HEK293 (cell line): Measurements from ENCODE around the gene CLDN34.

ENCODE experiments used
- CTCF ChIA-PET: fragments of 350-600 bp; formaldehyde crosslinking; extraction: SDS; loops from one replicate; lab custom pipeline; 2021; ENCODE audit warnings: antibody characterized with exemption; lab: Yijun Ruan, JAX
- POLR2A ChIA-PET: fragments of 300-600 bp; formaldehyde crosslinking; extraction: SDS; loops from one replicate; lab custom pipeline; 2020; ENCODE audit warnings: antibody characterized with exemption, inconsistent platforms; lab: Yijun Ruan, JAX
- H3K27ac ChIP-seq: fragments of 200-500 bp; sonication (Bioruptor generic); 2 replicates; pipeline ENCODE4 v1.5.1; 2014; ENCODE audit warnings: low read depth, low read length, control low read depth, inconsistent platforms; ENCODE audit errors: extremely low read depth
- H3K36me3 ChIP-seq, 2 experiments: fragments of 200-500 bp in 1 of 2; sonication (Bioruptor generic) in 1 of 2; 1 replicate in 1 of 2; 2 replicates in 1 of 2; pipeline ENCODE4 v1.5.1; 2014 to 2017; ENCODE audit warnings: inconsistent platforms in 2 of 2, low read length in 2 of 2; ENCODE audit not compliant: control insufficient read depth in 2 of 2, insufficient read depth in 1 of 2
- H3K4me1 ChIP-seq: fragments of 200-500 bp; sonication (Bioruptor generic); 2 replicates; pipeline ENCODE4 v1.5.1; 2014; ENCODE audit warnings: mild to moderate bottlenecking, low read length, inconsistent platforms; ENCODE audit not compliant: control insufficient read depth, insufficient read depth
- H3K4me3 ChIP-seq: 2 replicates; pipeline ENCODE4 v1.5.1; 2011; ENCODE audit warnings: low read depth, mild to moderate bottlenecking, control low read depth, low read length, moderate library complexity
- H3K9me3 ChIP-seq: fragments of 200-500 bp; sonication (Bioruptor generic); 2 replicates; pipeline ENCODE4 v1.5.1; 2014; ENCODE audit warnings: low read depth, low read length, inconsistent platforms; ENCODE audit not compliant: control insufficient read depth, insufficient read depth
- BCL6B ChIP-seq: fragments of 450-650 bp; formaldehyde crosslinking; IDR thresholded peaks from 2 replicates; pipeline ENCODE4 v1.5.1; 2017; ENCODE audit warnings: missing biosample characterization, missing genetic modification characterization
- PATZ1 ChIP-seq: fragments of 450-650 bp; formaldehyde crosslinking; IDR thresholded peaks from 2 replicates; pipeline ENCODE4 v1.5.1; 2016; ENCODE audit warnings: missing biosample characterization, missing genetic modification characterization
- RBAK ChIP-seq: fragments of 450-650 bp; formaldehyde crosslinking; IDR thresholded peaks from 2 replicates; pipeline ENCODE4 v1.5.1; 2016; ENCODE audit warnings: missing biosample characterization, missing genetic modification characterization
- ZFP69B ChIP-seq: fragments of 450-650 bp; formaldehyde crosslinking; IDR thresholded peaks from 2 replicates; pipeline ENCODE4 v1.5.1; 2016; ENCODE audit warnings: missing biosample characterization, missing genetic modification characterization
- ZNF18 ChIP-seq: fragments of 450-650 bp; formaldehyde crosslinking; IDR thresholded peaks from 2 replicates; pipeline ENCODE4 v1.5.1; 2016; ENCODE audit warnings: missing biosample characterization, missing genetic modification characterization
- ZNF202 ChIP-seq: fragments of 450-650 bp; formaldehyde crosslinking; IDR thresholded peaks from 2 replicates; pipeline ENCODE4 v1.5.1; 2016; ENCODE audit warnings: missing biosample characterization, missing genetic modification characterization, borderline replicate concordance
- ZNF394 ChIP-seq: fragments of 450-650 bp; formaldehyde crosslinking; IDR thresholded peaks from 2 replicates; pipeline ENCODE4 v1.5.1; 2016; ENCODE audit warnings: missing biosample characterization, missing genetic modification characterization, mild to moderate bottlenecking, moderate library complexity, borderline replicate concordance
- ZNF423 ChIP-seq: fragments of 450-650 bp; formaldehyde crosslinking; IDR thresholded peaks from 2 replicates; pipeline ENCODE4 v1.5.1; 2016; ENCODE audit warnings: missing biosample characterization, missing genetic modification characterization
- ZNF473 ChIP-seq: fragments of 450-650 bp; formaldehyde crosslinking; IDR thresholded peaks from 2 replicates; pipeline ENCODE4 v1.5.1; 2017; ENCODE audit warnings: missing biosample characterization, missing genetic modification characterization
- ZNF514 ChIP-seq: fragments of 450-650 bp; formaldehyde crosslinking; IDR thresholded peaks from 2 replicates; pipeline ENCODE4 v1.5.1; 2016; ENCODE audit warnings: missing biosample characterization, missing genetic modification characterization
- ZNF654 ChIP-seq: fragments of 450-650 bp; formaldehyde crosslinking; IDR thresholded peaks from 2 replicates; pipeline ENCODE4 v1.5.1; 2016; ENCODE audit warnings: low read depth, missing biosample characterization, missing genetic modification characterization
- ZNF692 ChIP-seq: fragments of 450-650 bp; formaldehyde crosslinking; IDR thresholded peaks from 2 replicates; pipeline ENCODE4 v1.5.1; 2016; ENCODE audit warnings: missing biosample characterization, missing genetic modification characterization
- ZNF701 ChIP-seq: fragments of 450-650 bp; formaldehyde crosslinking; IDR thresholded peaks from 2 replicates; pipeline ENCODE4 v1.5.1; 2016; ENCODE audit warnings: missing biosample characterization, missing genetic modification characterization
- ZNF785 ChIP-seq: fragments of 450-650 bp; formaldehyde crosslinking; IDR thresholded peaks from 2 replicates; pipeline ENCODE4 v1.5.1; 2016; ENCODE audit warnings: missing biosample characterization, missing genetic modification characterization
- ZSCAN30 ChIP-seq: fragments of 450-650 bp; IDR thresholded peaks from 2 replicates; pipeline ENCODE4 v1.5.1; 2018; ENCODE audit warnings: missing biosample characterization, mild to moderate bottlenecking, missing genetic modification characterization, moderate library complexity
- TF ChIP-seq, protein P1 (sequence below): fragments of 450-650 bp; formaldehyde crosslinking; IDR thresholded peaks from 2 replicates; pipeline ENCODE4 v1.5.1; 2016; ENCODE audit warnings: missing biosample characterization, missing genetic modification characterization
- TF ChIP-seq, protein P2 (sequence below): fragments of 450-650 bp; formaldehyde crosslinking; IDR thresholded peaks from 2 replicates; pipeline ENCODE4 v1.5.1; 2016; ENCODE audit warnings: missing biosample characterization, missing genetic modification characterization
- TF ChIP-seq, protein P3 (sequence below): sonication (generic); formaldehyde crosslinking; IDR thresholded peaks from 2 replicates; pipeline ENCODE4 v1.8.1; 2022; ENCODE audit warnings: mild to moderate bottlenecking, moderate library complexity, missing genetic modification reagents
- TF ChIP-seq, protein P4 (sequence below): fragments of 450-650 bp; formaldehyde crosslinking; IDR thresholded peaks from 2 replicates; pipeline ENCODE4 v1.5.1; 2017; ENCODE audit warnings: missing biosample characterization, missing genetic modification characterization

CLDN34 gene

DNA sequence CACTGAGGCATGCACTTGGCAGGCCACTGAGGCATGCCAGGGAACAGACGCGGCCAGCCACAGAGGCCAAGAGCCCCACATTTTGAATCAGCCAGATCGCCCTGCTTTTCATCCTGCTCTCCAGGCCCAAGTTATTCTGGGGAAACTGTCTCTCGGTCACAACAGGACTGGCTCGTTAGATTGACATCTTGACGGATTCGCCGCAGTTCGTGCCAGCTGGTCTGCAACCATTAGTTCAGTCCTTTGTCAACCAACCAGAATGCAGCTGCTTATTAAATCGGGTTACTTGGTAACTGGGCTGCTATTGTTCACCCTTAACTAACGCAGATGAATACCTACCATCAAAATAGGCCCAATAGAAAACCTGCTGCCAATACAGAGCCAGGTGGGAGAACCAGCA, 16.7 kb downstream of the CLDN34 start:
- Histone ChIP-seq H3K36me3 (no peaks in the 10 kb centered on the region), H3K9me3 (no peaks in the 10 kb centered on the region), H3K4me1 (no peaks in the 10 kb centered on the region), H3K27ac (no peak overlapping the region), H3K4me3 (no peak overlapping the region)
- TF ChIP-seq ZFP69B (no peak), RBAK (tag by site-specific recombination) (no peak)
- ChIA-PET POLR2A (no interaction called here), CTCF (interaction anchor here (1.8 kb wide), 1 partner anchor 135 kb away, joined by 9 read pairs; no protein-coding TSS in a partner anchor)

- Histone ChIP-seq H3K4me3 (no peak overlapping the region), H3K36me3 (no peaks in the 10 kb centered on the region), H3K27ac (no peak overlapping the region), H3K9me3 (no peaks in the 10 kb centered on the region), H3K4me1 (no peaks in the 10 kb centered on the region)
- CTCF ChIA-PET, result interaction anchor here (0.6 to 0.9 kb wide), 2 partner anchors 130 to 1020 kb away, joined by 4 to 6 read pairs; no protein-coding TSS in a partner anchor
- POLR2A ChIA-PET, result no interaction called here
- TF ChIP-seq ZNF394 (tag by site-specific recombination), result no peak
- TF ChIP-seq ZNF701, result no peak
- TF ChIP-seq ZNF692 (tag by site-specific recombination), result no peak
- no peak for TF ChIP-seq ZSCAN30
- no peak for TF ChIP-seq ZNF785
- no peak for TF ChIP-seq ZNF202 (tag by site-specific recombination)
- TF ChIP-seq ZFP69B, result no peak
- no peak for TF ChIP-seq PATZ1
- no peak for TF ChIP-seq ZNF423 (tag by site-specific recombination)
- TF ChIP-seq ZNF473 (tag by site-specific recombination), result no peak
- TF ChIP-seq, protein P1, sequence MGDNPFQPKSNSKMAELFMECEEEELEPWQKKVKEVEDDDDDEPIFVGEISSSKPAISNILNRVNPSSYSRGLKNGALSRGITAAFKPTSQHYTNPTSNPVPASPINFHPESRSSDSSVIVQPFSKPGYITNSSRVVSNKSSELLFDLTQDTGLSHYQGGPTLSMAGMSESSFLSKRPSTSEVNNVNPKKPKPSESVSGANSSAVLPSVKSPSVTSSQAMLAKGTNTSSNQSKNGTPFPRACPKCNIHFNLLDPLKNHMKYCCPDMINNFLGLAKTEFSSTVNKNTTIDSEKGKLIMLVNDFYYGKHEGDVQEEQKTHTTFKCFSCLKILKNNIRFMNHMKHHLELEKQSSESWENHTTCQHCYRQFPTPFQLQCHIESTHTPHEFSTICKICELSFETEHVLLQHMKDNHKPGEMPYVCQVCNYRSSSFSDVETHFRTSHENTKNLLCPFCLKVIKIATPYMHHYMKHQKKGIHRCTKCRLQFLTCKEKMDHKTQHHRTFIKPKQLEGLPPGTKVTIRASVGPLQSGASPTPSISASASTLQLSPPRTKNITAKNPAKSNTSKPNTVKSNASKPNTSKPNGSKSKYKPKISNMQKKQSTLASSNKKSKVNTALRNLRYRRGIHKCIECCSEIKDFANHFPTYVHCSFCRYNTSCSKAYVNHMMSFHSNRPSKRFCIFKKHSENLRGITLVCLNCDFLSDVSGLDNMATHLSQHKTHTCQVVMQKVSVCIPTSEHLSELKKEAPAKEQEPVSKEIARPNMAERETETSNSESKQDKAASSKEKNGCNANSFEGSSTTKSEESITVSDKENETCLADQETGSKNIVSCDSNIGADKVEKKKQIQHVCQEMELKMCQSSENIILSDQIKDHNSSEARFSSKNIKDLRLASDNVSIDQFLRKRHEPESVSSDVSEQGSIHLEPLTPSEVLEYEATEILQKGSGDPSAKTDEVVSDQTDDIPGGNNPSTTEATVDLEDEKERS, result no peak
- TF ChIP-seq, protein P2, sequence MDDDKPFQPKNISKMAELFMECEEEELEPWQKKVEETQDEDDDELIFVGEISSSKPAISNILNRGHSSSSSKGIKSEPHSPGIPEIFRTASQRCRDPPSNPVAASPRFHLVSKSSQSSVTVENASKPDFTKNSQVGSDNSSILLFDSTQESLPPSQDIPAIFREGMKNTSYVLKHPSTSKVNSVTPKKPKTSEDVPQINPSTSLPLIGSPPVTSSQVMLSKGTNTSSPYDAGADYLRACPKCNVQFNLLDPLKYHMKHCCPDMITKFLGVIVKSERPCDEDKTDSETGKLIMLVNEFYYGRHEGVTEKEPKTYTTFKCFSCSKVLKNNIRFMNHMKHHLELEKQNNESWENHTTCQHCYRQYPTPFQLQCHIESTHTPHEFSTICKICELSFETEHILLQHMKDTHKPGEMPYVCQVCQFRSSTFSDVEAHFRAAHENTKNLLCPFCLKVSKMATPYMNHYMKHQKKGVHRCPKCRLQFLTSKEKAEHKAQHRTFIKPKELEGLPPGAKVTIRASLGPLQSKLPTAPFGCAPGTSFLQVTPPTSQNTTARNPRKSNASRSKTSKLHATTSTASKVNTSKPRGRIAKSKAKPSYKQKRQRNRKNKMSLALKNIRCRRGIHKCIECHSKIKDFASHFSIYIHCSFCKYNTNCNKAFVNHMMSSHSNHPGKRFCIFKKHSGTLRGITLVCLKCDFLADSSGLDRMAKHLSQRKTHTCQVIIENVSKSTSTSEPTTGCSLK (tag by site-specific recombination), result no peak
- TF ChIP-seq ZNF514 (tag by site-specific recombination), result no peak
- TF ChIP-seq, protein P3, sequence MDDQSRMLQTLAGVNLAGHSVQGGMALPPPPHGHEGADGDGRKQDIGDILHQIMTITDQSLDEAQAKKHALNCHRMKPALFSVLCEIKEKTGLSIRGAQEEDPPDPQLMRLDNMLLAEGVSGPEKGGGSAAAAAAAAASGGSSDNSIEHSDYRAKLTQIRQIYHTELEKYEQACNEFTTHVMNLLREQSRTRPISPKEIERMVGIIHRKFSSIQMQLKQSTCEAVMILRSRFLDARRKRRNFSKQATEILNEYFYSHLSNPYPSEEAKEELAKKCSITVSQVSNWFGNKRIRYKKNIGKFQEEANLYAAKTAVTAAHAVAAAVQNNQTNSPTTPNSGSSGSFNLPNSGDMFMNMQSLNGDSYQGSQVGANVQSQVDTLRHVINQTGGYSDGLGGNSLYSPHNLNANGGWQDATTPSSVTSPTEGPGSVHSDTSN (CRISPR knock-in tag), result no peak
- TF ChIP-seq BCL6B (tag by site-specific recombination), result no peak
- no peak for TF ChIP-seq ZNF18 (tag by site-specific recombination)
- TF ChIP-seq ZNF654 (tag by site-specific recombination), result no peak
- TF ChIP-seq, protein P4, sequence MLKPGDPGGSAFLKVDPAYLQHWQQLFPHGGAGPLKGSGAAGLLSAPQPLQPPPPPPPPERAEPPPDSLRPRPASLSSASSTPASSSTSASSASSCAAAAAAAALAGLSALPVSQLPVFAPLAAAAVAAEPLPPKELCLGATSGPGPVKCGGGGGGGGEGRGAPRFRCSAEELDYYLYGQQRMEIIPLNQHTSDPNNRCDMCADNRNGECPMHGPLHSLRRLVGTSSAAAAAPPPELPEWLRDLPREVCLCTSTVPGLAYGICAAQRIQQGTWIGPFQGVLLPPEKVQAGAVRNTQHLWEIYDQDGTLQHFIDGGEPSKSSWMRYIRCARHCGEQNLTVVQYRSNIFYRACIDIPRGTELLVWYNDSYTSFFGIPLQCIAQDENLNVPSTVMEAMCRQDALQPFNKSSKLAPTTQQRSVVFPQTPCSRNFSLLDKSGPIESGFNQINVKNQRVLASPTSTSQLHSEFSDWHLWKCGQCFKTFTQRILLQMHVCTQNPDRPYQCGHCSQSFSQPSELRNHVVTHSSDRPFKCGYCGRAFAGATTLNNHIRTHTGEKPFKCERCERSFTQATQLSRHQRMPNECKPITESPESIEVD (tag by site-specific recombination), result no peak
These were observed 21.6 kb downstream of the CLDN34 start for GRCh38 chrX:9988762-9989161.
